Suprapubic skin (tissue), 4 donors: ENCODE results near the gene SFSWAP. TPM values are rescaled to one million over a fixed set of nuclear protein-coding genes. Genes with fewer than 3 reads are reported as not detected.

Experiments used
- DNase-seq, 2 donors: peaks; one replicate each; pipeline ENCODE4 v3.0.0-alpha.2; 2019; ENCODE audit warnings: low spot score in 2 of 2
- H3K27ac ChIP-seq: fragments of 200-600 bp; sonication (generic); one replicate; pipeline ENCODE4 v1.5.1; 2019
- H3K27me3 ChIP-seq: fragments of 200-600 bp; sonication (generic); one replicate; pipeline ENCODE4 v1.5.1; 2019
- H3K36me3 ChIP-seq: fragments of 200-600 bp; sonication (generic); one replicate; pipeline ENCODE4 v1.5.1; 2019
- H3K4me1 ChIP-seq: fragments of 200-600 bp; sonication (generic); one replicate; pipeline ENCODE4 v1.5.1; 2019
- H3K4me3 ChIP-seq: fragments of 200-600 bp; sonication (generic); one replicate; pipeline ENCODE4 v1.5.1; 2019; ENCODE audit warnings: mild to moderate bottlenecking
- H3K9me3 ChIP-seq: fragments of 200-600 bp; sonication (generic); one replicate; pipeline ENCODE4 v1.5.1; 2019
- EP300 ChIP-seq: sonication (generic); formaldehyde crosslinking; IDR thresholded peaks from one replicate; pipeline ENCODE4 v1.6.1; 2017; ENCODE audit warnings: antibody characterized with exemption
- POLR2A ChIP-seq, 2 donors: fragments of 450-650 bp; IDR thresholded peaks; one replicate each; pipeline ENCODE4 v1.6.1; 2017; ENCODE audit warnings: antibody characterized with exemption in 2 of 2, mild to moderate bottlenecking in 2 of 2, moderate library complexity in 2 of 2
- POLR2AphosphoS5 ChIP-seq, 3 donors: sonication (generic); formaldehyde crosslinking; IDR thresholded peaks; one replicate each; pipeline ENCODE4 v1.6.1; 2017; ENCODE audit warnings: antibody characterized with exemption in 3 of 3
- WGBS: methylation state at CpG from one replicate; pipeline ENCODE4 v1.1.5; 2018; 5-methylcytosine and 5-hydroxymethylcytosine counted together
- total RNA-seq, 4 donors: library from RNA; depleted of rRNA; stranded (reverse); fragments of >200 nt; gene quantifications; one replicate each; pipeline ENCODE4 v1.1.0, GENCODE V29; 2016
- TF ChIP-seq, protein P1 (sequence below), 2 donors: fragments of 200-600 bp in 1 of 2; fragments of 450-650 bp in 1 of 2; sonication (generic) in 1 of 2; IDR thresholded peaks; one replicate each; pipeline ENCODE4 v1.5.1; 2016 to 2019; ENCODE audit warnings: antibody characterized with exemption in 2 of 2, mild to moderate bottlenecking in 1 of 2, moderate library complexity in 1 of 2

The SFSWAP gene
- total RNA-seq, 4 donors from 2014 or later, result 41.3 to 107 (median 49.9) TPM

DNA sequence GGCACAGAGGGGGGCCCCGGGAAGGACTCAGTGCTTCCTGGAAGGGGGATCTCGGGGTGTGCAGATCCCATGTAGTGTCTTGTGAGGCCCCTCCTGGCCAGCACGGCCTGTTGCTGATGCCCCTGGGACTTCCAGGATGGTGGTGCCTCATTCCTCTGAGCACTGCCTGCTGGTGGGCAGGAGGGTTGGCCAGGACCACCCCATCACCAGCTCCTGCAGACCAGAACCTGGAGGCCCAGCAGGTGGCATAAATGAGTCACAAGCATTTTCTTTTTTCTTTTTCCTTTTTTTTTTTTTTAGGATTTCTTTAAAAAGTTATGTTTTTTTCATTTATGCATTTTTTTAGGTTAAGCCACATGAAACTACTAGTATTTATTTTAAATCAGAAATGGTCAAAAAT lies 125.3 kb downstream of the SFSWAP start:
- peaks cover 11% of the 10 kb centered on the region for H3K4me1 ChIP-seq
- no peak for TF ChIP-seq EP300
- TF ChIP-seq, protein P1, sequence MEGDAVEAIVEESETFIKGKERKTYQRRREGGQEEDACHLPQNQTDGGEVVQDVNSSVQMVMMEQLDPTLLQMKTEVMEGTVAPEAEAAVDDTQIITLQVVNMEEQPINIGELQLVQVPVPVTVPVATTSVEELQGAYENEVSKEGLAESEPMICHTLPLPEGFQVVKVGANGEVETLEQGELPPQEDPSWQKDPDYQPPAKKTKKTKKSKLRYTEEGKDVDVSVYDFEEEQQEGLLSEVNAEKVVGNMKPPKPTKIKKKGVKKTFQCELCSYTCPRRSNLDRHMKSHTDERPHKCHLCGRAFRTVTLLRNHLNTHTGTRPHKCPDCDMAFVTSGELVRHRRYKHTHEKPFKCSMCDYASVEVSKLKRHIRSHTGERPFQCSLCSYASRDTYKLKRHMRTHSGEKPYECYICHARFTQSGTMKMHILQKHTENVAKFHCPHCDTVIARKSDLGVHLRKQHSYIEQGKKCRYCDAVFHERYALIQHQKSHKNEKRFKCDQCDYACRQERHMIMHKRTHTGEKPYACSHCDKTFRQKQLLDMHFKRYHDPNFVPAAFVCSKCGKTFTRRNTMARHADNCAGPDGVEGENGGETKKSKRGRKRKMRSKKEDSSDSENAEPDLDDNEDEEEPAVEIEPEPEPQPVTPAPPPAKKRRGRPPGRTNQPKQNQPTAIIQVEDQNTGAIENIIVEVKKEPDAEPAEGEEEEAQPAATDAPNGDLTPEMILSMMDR (IDR thresholded peaks at IDR 0.05), result peak in 1 of 2 donors; percentile 18
- H3K36me3 ChIP-seq, result peaks cover 10% of the 10 kb centered on the region
- peaks cover 40% of the 10 kb centered on the region for H3K27me3 ChIP-seq
- H3K27ac ChIP-seq, result no peak overlapping the region
- H3K9me3 ChIP-seq, result no peaks in the 10 kb centered on the region
- no peak overlapping the region for H3K4me3 ChIP-seq
- WGBS, result 67% methylated on average over 3 of the region's 3 CpGs
- DNase-seq, result no peak

DNA sequence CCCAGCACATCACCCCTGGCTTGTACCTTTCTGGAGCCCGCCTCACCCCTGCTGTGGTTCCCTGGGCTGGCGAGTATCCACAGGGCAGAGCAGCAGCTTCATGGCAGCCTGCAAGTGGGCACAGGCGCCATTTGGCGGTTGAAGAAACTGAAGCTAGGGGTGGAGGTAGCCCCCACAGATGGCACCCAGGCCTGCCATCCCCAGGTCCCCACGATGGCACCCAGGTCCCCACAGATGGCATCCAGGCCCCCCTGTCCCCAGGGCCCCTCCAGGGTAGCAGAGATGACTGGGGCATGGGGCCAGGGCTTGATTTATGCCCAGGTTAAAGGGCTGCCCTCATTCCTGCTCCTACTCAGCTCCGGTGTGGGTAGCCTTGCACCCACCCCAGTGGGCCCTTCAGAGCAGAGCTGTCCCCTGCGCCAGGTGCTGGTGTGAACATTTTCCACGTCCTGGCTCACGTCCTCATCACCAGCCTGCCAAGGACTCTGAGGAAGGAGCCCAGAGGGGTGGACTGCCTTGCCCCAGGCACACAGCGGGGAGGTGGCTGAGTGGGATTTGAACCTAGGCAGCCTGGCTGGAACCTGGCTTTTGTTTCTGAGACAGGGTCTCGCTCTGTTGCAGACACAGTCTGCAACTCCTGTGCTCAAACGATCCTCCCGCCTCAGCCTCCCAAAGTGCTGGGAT lies 126.0 kb downstream of the SFSWAP start:
- H3K27ac ChIP-seq, result no peak overlapping the region
- H3K4me3 ChIP-seq, result no peak overlapping the region
- WGBS, result 78% methylated on average over 9 of the region's 13 CpGs
- peak; percentile 50 to 67 for DNase-seq
- no peak for TF ChIP-seq EP300
- TF ChIP-seq, protein P1 (IDR thresholded peaks at IDR 0.05), result no peak
- TF ChIP-seq POLR2A (IDR thresholded peaks at IDR 0.05), result no peak
- TF ChIP-seq POLR2AphosphoS5 (IDR thresholded peaks at IDR 0.05), result no peak
- H3K27me3 ChIP-seq, result peaks cover 36% of the 10 kb centered on the region
- H3K9me3 ChIP-seq, result no peaks in the 10 kb centered on the region
- peaks cover 16% of the 10 kb centered on the region for H3K36me3 ChIP-seq
- H3K4me1 ChIP-seq, result peaks cover 8% of the 10 kb centered on the region

DNA sequence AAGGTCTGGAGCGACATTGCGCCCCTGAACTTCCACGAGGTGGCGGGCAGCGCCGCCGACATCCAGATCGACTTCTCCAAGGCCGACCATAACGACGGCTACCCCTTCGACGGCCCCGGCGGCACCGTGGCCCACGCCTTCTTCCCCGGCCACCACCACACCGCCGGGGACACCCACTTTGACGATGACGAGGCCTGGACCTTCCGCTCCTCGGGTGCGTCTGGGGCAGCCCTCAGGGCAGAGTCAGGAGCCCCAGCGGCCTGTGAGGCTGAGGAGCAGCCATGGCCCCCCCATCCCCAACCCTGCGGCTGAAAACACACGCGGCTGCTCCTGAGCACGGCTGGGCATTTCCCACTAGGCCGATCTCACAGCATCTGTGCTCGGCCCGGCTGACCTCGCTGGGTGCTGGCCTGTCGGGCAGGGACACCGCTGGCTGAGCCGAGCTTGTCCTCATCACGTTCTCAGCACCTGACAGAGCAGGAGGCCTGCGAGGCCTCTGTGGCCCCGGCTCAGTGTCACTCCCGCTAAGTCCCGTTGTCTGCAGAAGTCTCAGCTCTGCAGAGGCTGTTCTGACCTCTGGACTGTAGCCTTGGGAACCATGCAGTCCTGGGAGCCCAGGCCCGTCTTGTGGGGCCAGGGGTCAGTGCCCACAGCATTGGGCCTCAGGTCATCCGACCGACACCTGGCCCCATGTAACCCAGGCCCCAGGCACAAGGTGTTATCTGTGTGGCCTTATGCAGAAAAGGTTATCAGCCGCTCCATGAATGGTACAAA lies 129.9 kb downstream of the SFSWAP start:
- WGBS, result 91% methylated on average over 24 of the region's 46 CpGs
- no peaks in the 10 kb centered on the region for H3K9me3 ChIP-seq
- no peak overlapping the region for H3K27ac ChIP-seq
- no peak overlapping the region for H3K4me3 ChIP-seq
- H3K27me3 ChIP-seq, result peaks cover 2% of the 10 kb centered on the region
- no peak for DNase-seq
- no peaks in the 10 kb centered on the region for H3K4me1 ChIP-seq
- TF ChIP-seq EP300, result no peak
- no peak for TF ChIP-seq POLR2A (IDR thresholded peaks at IDR 0.05)
- no peak for TF ChIP-seq POLR2AphosphoS5 (IDR thresholded peaks at IDR 0.05)
- TF ChIP-seq, protein P1 (IDR thresholded peaks at IDR 0.05), result no peak
- H3K36me3 ChIP-seq, result peaks cover 19% of the 10 kb centered on the region

DNA sequence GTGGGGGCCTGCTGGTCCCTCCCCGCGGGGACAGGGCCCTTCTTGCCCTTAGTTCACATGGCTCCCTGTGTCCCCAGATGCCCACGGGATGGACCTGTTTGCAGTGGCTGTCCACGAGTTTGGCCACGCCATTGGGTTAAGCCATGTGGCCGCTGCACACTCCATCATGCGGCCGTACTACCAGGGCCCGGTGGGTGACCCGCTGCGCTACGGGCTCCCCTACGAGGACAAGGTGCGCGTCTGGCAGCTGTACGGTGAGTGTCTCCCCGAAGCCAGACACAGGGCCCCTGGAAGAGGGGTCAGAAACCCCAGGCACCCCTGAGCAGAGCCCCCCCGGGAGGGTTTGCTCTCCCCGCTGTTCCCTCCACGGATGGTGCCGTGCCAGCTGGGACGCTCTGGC lies 130.7 kb downstream of the SFSWAP start:
- Histone ChIP-seq H3K36me3 (peaks cover 20% of the 10 kb centered on the region), H3K27me3 (no peaks in the 10 kb centered on the region), H3K9me3 (no peaks in the 10 kb centered on the region), H3K4me3 (no peak overlapping the region), H3K4me1 (no peaks in the 10 kb centered on the region), H3K27ac (no peak overlapping the region)
- 95% methylated on average over 11 of the region's 22 CpGs for WGBS
- TF ChIP-seq, protein P1 (IDR thresholded peaks at IDR 0.05), result no peak
- no peak for TF ChIP-seq EP300
- no peak for TF ChIP-seq POLR2AphosphoS5 (IDR thresholded peaks at IDR 0.05)
- TF ChIP-seq POLR2A (IDR thresholded peaks at IDR 0.05), result no peak
- DNase-seq, result no peak

DNA sequence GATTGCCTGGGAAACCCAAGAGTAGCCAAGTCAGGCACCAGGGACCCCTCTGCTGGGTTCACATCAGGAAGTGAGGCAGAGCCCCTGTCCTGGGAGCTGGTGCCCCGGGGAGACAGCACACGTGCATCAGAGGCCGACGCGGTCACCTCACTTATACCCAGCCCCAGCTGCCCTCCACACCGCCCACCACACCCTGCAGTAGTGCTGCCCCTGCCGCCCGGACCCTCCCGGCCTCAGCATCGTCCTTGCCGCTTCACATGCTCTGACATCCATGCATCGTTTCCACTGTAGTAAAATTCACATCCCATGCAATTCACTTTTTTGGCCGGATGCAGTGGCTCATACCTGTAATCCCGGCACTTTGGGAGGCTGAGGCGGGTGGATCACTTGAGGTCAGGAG lies 131.3 kb downstream of the SFSWAP start:
- Histone ChIP-seq H3K4me3 (no peak overlapping the region), H3K27ac (no peak overlapping the region), H3K36me3 (peaks cover 20% of the 10 kb centered on the region), H3K4me1 (no peaks in the 10 kb centered on the region), H3K9me3 (no peaks in the 10 kb centered on the region), H3K27me3 (no peaks in the 10 kb centered on the region)
- WGBS, result 90% methylated on average over 15 of the region's 15 CpGs
- TF ChIP-seq EP300 (no peak), POLR2A (IDR thresholded peaks at IDR 0.05) (no peak), POLR2AphosphoS5 (IDR thresholded peaks at IDR 0.05) (no peak)
- TF ChIP-seq, protein P1 (IDR thresholded peaks at IDR 0.05), result no peak
- DNase-seq, result no peak
